ENCODE results near the gene CLIC1.

The CLIC1 gene

DNA sequence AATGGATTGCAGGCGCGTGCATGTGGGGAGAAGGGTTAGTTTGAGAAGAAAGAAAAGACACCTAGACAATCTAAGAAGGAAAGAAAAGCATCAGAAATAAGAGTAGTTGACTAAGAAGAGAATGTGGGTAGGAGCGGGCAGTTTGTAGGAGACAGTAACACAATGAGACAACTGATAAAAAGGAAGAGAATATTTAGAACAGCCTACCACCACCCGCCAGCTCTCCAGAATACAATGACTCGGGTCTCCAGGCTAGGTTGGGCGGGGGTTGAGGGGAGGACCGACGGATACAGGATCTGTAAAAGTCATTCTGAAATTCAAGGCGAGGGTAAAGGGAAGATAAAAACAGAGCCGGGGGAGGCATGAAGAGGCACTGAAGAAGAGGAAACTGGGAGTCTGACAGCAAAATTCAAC, 33.9 kb downstream of the CLIC1 start:
- Histone ChIP-seq H3K9ac (ENCODE audit: low read length) (peak overlapping the region; percentile 99), H2BK5ac (ENCODE audit: low read depth, low read length, poor library complexity) (peak overlapping the region; percentile 38), H3K4me3 (ENCODE audit: low read depth, low read length) (peak overlapping the region; percentile 88), H4K91ac (ENCODE audit: low read depth, low read length) (peak overlapping the region; percentile 69), H2AFZ (ENCODE audit: insufficient read depth, low read length, poor library complexity) (peak overlapping the region; percentile 38), H4K12ac (ENCODE audit: low read depth, low read length) (peak overlapping the region; percentile 94), H3K27me3 (ENCODE audit: insufficient read depth, low read length) (no peaks in the 10 kb centered on the region), H3K27ac (ENCODE audit: low read depth, low read length) (peak overlapping the region; percentile 94), H4K8ac (ENCODE audit: low read depth, low read length) (peak overlapping the region; percentile 87), H3K79me1 (ENCODE audit: low read length) (peaks cover 6% of the 10 kb centered on the region), H2BK12ac (ENCODE audit: low read length) (no peak overlapping the region), H3K4me1 (ENCODE audit: control insufficient read depth in 1 of 2, insufficient read depth in 2 of 2, low read length in 2 of 2) (peaks cover 7 to 8% of the 10 kb centered on the region in 2 experiments), H3K14ac (ENCODE audit: low read length) (peak overlapping the region; percentile 48), H2AK5ac (ENCODE audit: low read length) (no peak overlapping the region), H3K79me2 (ENCODE audit: control insufficient read depth, insufficient read depth, low read length, poor library complexity) (peaks cover 6% of the 10 kb centered on the region), H3K4me2 (ENCODE audit: low read length) (peak overlapping the region; percentile 82), H3K36me3 (ENCODE audit: control insufficient read depth in 1 of 2, insufficient read depth in 2 of 2, low read length in 2 of 2) (peaks cover 7% of the 10 kb centered on the region in 2 experiments), H3K9me3 (ENCODE audit: insufficient read depth, low read depth, low read length) (peaks cover 2% of the 10 kb centered on the region), H3K18ac (ENCODE audit: low read length) (peak overlapping the region; percentile 60), H2BK120ac (ENCODE audit: insufficient read depth, low read length, poor library complexity) (peak overlapping the region; percentile 29), H3K23ac (ENCODE audit: low read length) (no peak overlapping the region), H3K4ac (ENCODE audit: low read depth, low read length) (peak overlapping the region; percentile 78)
- no CpG with 5 or more reads among the region's 10 CpGs for WGBS (ENCODE audit: extremely low coverage, insufficient coverage, insufficient read length)
- peak in 1 of 2 donors; percentile 15 for DNase-seq

GRCh38 chr6:31701666-31702404, 34.5 kb downstream of the CLIC1 start:
- Histone ChIP-seq H2BK5ac (ENCODE audit: low read depth, low read length, poor library complexity) (no peak overlapping the region), H3K4me3 (ENCODE audit: low read depth, low read length) (no peak overlapping the region), H3K79me1 (ENCODE audit: low read length) (peaks cover 6% of the 10 kb centered on the region), H4K12ac (ENCODE audit: low read depth, low read length) (no peak overlapping the region), H2BK12ac (ENCODE audit: low read length) (no peak overlapping the region), H2AK5ac (ENCODE audit: low read length) (no peak overlapping the region), H2AFZ (ENCODE audit: insufficient read depth, low read length, poor library complexity) (no peak overlapping the region), H3K36me3 (ENCODE audit: control insufficient read depth in 1 of 2, insufficient read depth in 2 of 2, low read length in 2 of 2) (peaks cover 8% of the 10 kb centered on the region in 2 experiments), H3K27ac (ENCODE audit: low read depth, low read length) (no peak overlapping the region), H3K9me3 (ENCODE audit: insufficient read depth, low read depth, low read length) (no peaks in the 10 kb centered on the region), H4K8ac (ENCODE audit: low read depth, low read length) (no peak overlapping the region), H2BK120ac (ENCODE audit: insufficient read depth, low read length, poor library complexity) (no peak overlapping the region), H3K18ac (ENCODE audit: low read length) (peak overlapping the region; percentile 5), H3K79me2 (ENCODE audit: control insufficient read depth, insufficient read depth, low read length, poor library complexity) (peaks cover 6% of the 10 kb centered on the region), H3K23ac (ENCODE audit: low read length) (peak overlapping the region; percentile 46), H3K4me1 (ENCODE audit: control insufficient read depth in 1 of 2, insufficient read depth in 2 of 2, low read length in 2 of 2) (peaks cover 7 to 8% of the 10 kb centered on the region in 2 experiments), H3K27me3 (ENCODE audit: insufficient read depth, low read length) (no peaks in the 10 kb centered on the region), H3K14ac (ENCODE audit: low read length) (peak overlapping the region; percentile 22), H4K91ac (ENCODE audit: low read depth, low read length) (no peak overlapping the region), H3K4me2 (ENCODE audit: low read length) (peak overlapping the region; percentile 82), H3K4ac (ENCODE audit: low read depth, low read length) (peak overlapping the region; percentile 78), H3K9ac (ENCODE audit: low read length) (peak overlapping the region; percentile 60)
- WGBS (ENCODE audit: extremely low coverage, insufficient coverage, insufficient read length), result no CpG with 5 or more reads among the region's 7 CpGs
- DNase-seq, result no peak

- Histone ChIP-seq H2BK5ac (ENCODE audit: low read depth, low read length, poor library complexity) (no peak overlapping the region), H3K79me2 (ENCODE audit: control insufficient read depth, insufficient read depth, low read length, poor library complexity) (peaks cover 6% of the 10 kb centered on the region), H3K27ac (ENCODE audit: low read depth, low read length) (no peak overlapping the region), H3K4me3 (ENCODE audit: low read depth, low read length) (no peak overlapping the region), H2BK12ac (ENCODE audit: low read length) (no peak overlapping the region), H3K4ac (ENCODE audit: low read depth, low read length) (peak overlapping the region; percentile 9), H4K8ac (ENCODE audit: low read depth, low read length) (no peak overlapping the region), H3K36me3 (ENCODE audit: control insufficient read depth in 1 of 2, insufficient read depth in 2 of 2, low read length in 2 of 2) (peaks cover 12 to 14% of the 10 kb centered on the region in 2 experiments), H3K9me3 (ENCODE audit: insufficient read depth, low read depth, low read length) (no peaks in the 10 kb centered on the region), H3K79me1 (ENCODE audit: low read length) (peaks cover 6% of the 10 kb centered on the region), H3K4me2 (ENCODE audit: low read length) (no peak overlapping the region), H2BK120ac (ENCODE audit: insufficient read depth, low read length, poor library complexity) (no peak overlapping the region), H2AK5ac (ENCODE audit: low read length) (no peak overlapping the region), H2AFZ (ENCODE audit: insufficient read depth, low read length, poor library complexity) (no peak overlapping the region), H3K18ac (ENCODE audit: low read length) (no peak overlapping the region), H3K4me1 (ENCODE audit: control insufficient read depth in 1 of 2, insufficient read depth in 2 of 2, low read length in 2 of 2) (peaks cover 7 to 10% of the 10 kb centered on the region in 2 experiments), H4K91ac (ENCODE audit: low read depth, low read length) (no peak overlapping the region), H3K9ac (ENCODE audit: low read length) (no peak overlapping the region), H4K12ac (ENCODE audit: low read depth, low read length) (no peak overlapping the region), H3K27me3 (ENCODE audit: insufficient read depth, low read length) (no peaks in the 10 kb centered on the region), H3K14ac (ENCODE audit: low read length) (no peak overlapping the region), H3K23ac (ENCODE audit: low read length) (no peak overlapping the region)
- WGBS (ENCODE audit: extremely low coverage, insufficient coverage, insufficient read length), result no CpG with 5 or more reads among the region's 5 CpGs
- no peak for DNase-seq
These were observed 35.5 kb downstream of the CLIC1 start for GRCh38 chr6:31700740-31701401.

GRCh38 chr6:31697555-31697954, 38.8 kb downstream of the CLIC1 start:
- Histone ChIP-seq H3K27ac (ENCODE audit: low read depth, low read length) (no peak overlapping the region), H4K91ac (ENCODE audit: low read depth, low read length) (no peak overlapping the region), H2AFZ (ENCODE audit: insufficient read depth, low read length, poor library complexity) (no peak overlapping the region), H4K12ac (ENCODE audit: low read depth, low read length) (no peak overlapping the region), H3K9ac (ENCODE audit: low read length) (no peak overlapping the region), H3K36me3 (ENCODE audit: control insufficient read depth in 1 of 2, insufficient read depth in 2 of 2, low read length in 2 of 2) (peaks cover 33 to 35% of the 10 kb centered on the region in 2 experiments), H3K27me3 (ENCODE audit: insufficient read depth, low read length) (no peaks in the 10 kb centered on the region), H3K4me1 (ENCODE audit: control insufficient read depth in 1 of 2, insufficient read depth in 2 of 2, low read length in 2 of 2) (peaks cover 7 to 10% of the 10 kb centered on the region in 2 experiments), H3K18ac (ENCODE audit: low read length) (no peak overlapping the region), H3K23ac (ENCODE audit: low read length) (no peak overlapping the region), H2AK5ac (ENCODE audit: low read length) (no peak overlapping the region), H2BK5ac (ENCODE audit: low read depth, low read length, poor library complexity) (no peak overlapping the region), H3K9me3 (ENCODE audit: insufficient read depth, low read depth, low read length) (no peaks in the 10 kb centered on the region), H3K14ac (ENCODE audit: low read length) (no peak overlapping the region), H2BK12ac (ENCODE audit: low read length) (no peak overlapping the region), H3K4me2 (ENCODE audit: low read length) (no peak overlapping the region), H3K4me3 (ENCODE audit: low read depth, low read length) (no peak overlapping the region), H3K79me1 (ENCODE audit: low read length) (peaks cover under 1% of the 10 kb centered on the region), H3K4ac (ENCODE audit: low read depth, low read length) (no peak overlapping the region), H4K8ac (ENCODE audit: low read depth, low read length) (no peak overlapping the region), H2BK120ac (ENCODE audit: insufficient read depth, low read length, poor library complexity) (no peak overlapping the region), H3K79me2 (ENCODE audit: control insufficient read depth, insufficient read depth, low read length, poor library complexity) (peaks cover 3% of the 10 kb centered on the region)
- DNase-seq, result no peak
- WGBS (ENCODE audit: extremely low coverage, insufficient coverage, insufficient read length), result no CpG with 5 or more reads among the region's 3 CpGs

Data from trophoblast cell (in vitro differentiated cells and primary cell).